ENCODE measurements around the gene GJC2.

- TF ChIP-seq REST (IDR thresholded peaks at IDR 0.05; ENCODE audit: low read depth) (no peak), USF1 (IDR thresholded peaks at IDR 0.05) (no peak), YY1 (IDR thresholded peaks at IDR 0.05; ENCODE audit: low read depth) (no peak), EP300 (IDR thresholded peaks at IDR 0.05; ENCODE audit: borderline replicate concordance) (no peak), TAF1 (IDR thresholded peaks at IDR 0.05; ENCODE audit: low read depth) (no peak), MAX (IDR thresholded peaks at IDR 0.05) (no peak), RAD21 (IDR thresholded peaks at IDR 0.05; ENCODE audit: low read depth) (no peak), EGR1 (IDR thresholded peaks at IDR 0.05) (no peak), CREB1 (IDR thresholded peaks at IDR 0.05; ENCODE audit: low read depth) (no peak), TEAD4 (IDR thresholded peaks at IDR 0.05) (no peak), ZBTB7A (IDR thresholded peaks at IDR 0.05; ENCODE audit: low read depth) (no peak)
These were observed 15.1 kb upstream of the GJC2 start for GRCh38 chr1:228134591-228134990.
